ENCODE results near the gene ZNF200.

The ZNF200 gene

GRCh38 chr16:3246002-3246401, 11.0 kb upstream of the ZNF200 start:
- TF ChIP-seq TAF1 (IDR thresholded peaks at IDR 0.05; ENCODE audit: borderline replicate concordance, insufficient read depth, low read length) = no peak
- no peak for TF ChIP-seq REST (IDR thresholded peaks at IDR 0.05; ENCODE audit: insufficient read depth in 1 of 2, low read depth in 2 of 2, low read length in 2 of 2)
- TF ChIP-seq FOXP2 (optimal IDR thresholded peaks at IDR 0.05; ENCODE audit: borderline replicate concordance, extremely low read depth, extremely low read length, insufficient read depth) = no peak
- no peak for TF ChIP-seq SIN3A (IDR thresholded peaks at IDR 0.05; ENCODE audit: borderline replicate concordance, insufficient read depth, low read length)
- TF ChIP-seq POLR2AphosphoS5 (IDR thresholded peaks at IDR 0.05; ENCODE audit: low read depth, low read length) = no peak

GRCh38 chr16:3243882-3244281, 8.9 kb upstream of the ZNF200 start:
- no peak for TF ChIP-seq POLR2AphosphoS5 (IDR thresholded peaks at IDR 0.05; ENCODE audit: low read depth, low read length)
- no peak for TF ChIP-seq TAF1 (IDR thresholded peaks at IDR 0.05; ENCODE audit: borderline replicate concordance, insufficient read depth, low read length)
- no peak for TF ChIP-seq FOXP2 (optimal IDR thresholded peaks at IDR 0.05; ENCODE audit: borderline replicate concordance, extremely low read depth, extremely low read length, insufficient read depth)
- TF ChIP-seq SIN3A (IDR thresholded peaks at IDR 0.05; ENCODE audit: borderline replicate concordance, insufficient read depth, low read length) = no peak
- TF ChIP-seq REST (IDR thresholded peaks at IDR 0.05; ENCODE audit: insufficient read depth in 1 of 2, low read depth in 2 of 2, low read length in 2 of 2) = no peak

GRCh38 chr16:3242709-3243108, 7.8 kb upstream of the ZNF200 start:
- no peak for TF ChIP-seq TAF1 (IDR thresholded peaks at IDR 0.05; ENCODE audit: borderline replicate concordance, insufficient read depth, low read length)
- TF ChIP-seq FOXP2 (optimal IDR thresholded peaks at IDR 0.05; ENCODE audit: borderline replicate concordance, extremely low read depth, extremely low read length, insufficient read depth) = no peak
- TF ChIP-seq REST (IDR thresholded peaks at IDR 0.05; ENCODE audit: insufficient read depth in 1 of 2, low read depth in 2 of 2, low read length in 2 of 2) = no peak
- TF ChIP-seq POLR2AphosphoS5 (IDR thresholded peaks at IDR 0.05; ENCODE audit: low read depth, low read length) = no peak
- TF ChIP-seq SIN3A (IDR thresholded peaks at IDR 0.05; ENCODE audit: borderline replicate concordance, insufficient read depth, low read length) = no peak

GRCh38 chr16:3241761-3242160, 6.8 kb upstream of the ZNF200 start:
- TF ChIP-seq TAF1 (IDR thresholded peaks at IDR 0.05; ENCODE audit: borderline replicate concordance, insufficient read depth, low read length) (no peak), SIN3A (IDR thresholded peaks at IDR 0.05; ENCODE audit: borderline replicate concordance, insufficient read depth, low read length) (no peak), POLR2AphosphoS5 (IDR thresholded peaks at IDR 0.05; ENCODE audit: low read depth, low read length) (no peak), REST (IDR thresholded peaks at IDR 0.05; ENCODE audit: insufficient read depth in 1 of 2, low read depth in 2 of 2, low read length in 2 of 2) (no peak), FOXP2 (optimal IDR thresholded peaks at IDR 0.05; ENCODE audit: borderline replicate concordance, extremely low read depth, extremely low read length, insufficient read depth) (no peak)

All from PFSK-1 (cell line).